Endothelial cell (in vitro differentiated cells): ENCODE data around the gene LMO3. TPM values are rescaled to one million over a fixed set of nuclear protein-coding genes. Genes with fewer than 3 reads are reported as not detected.

ENCODE experiments used
- DNase-seq: peaks from one replicate; pipeline ENCODE4 v3.0.0; 2021; ENCODE audit warnings: low spot score
- H3K27ac Mint-ChIP-seq: one replicate; pipeline ENCODE4 v1.8.0; 2021; ENCODE audit warnings: mixed read lengths, inconsistent platforms; ENCODE audit not compliant: unreplicated experiment
- H3K27me3 Mint-ChIP-seq: one replicate; pipeline ENCODE4 v1.8.0; 2021; ENCODE audit warnings: mild to moderate bottlenecking, moderate library complexity, mixed read lengths, inconsistent platforms; ENCODE audit not compliant: unreplicated experiment
- H3K36me3 Mint-ChIP-seq: one replicate; pipeline ENCODE4 v1.8.0; 2021; ENCODE audit warnings: mild to moderate bottlenecking, low read depth, mixed read lengths, inconsistent platforms; ENCODE audit not compliant: unreplicated experiment
- H3K4me1 Mint-ChIP-seq: one replicate; pipeline ENCODE4 v1.8.0; 2021; ENCODE audit warnings: mild to moderate bottlenecking, mixed read lengths, inconsistent platforms; ENCODE audit not compliant: unreplicated experiment
- H3K4me3 Mint-ChIP-seq: one replicate; pipeline ENCODE4 v1.8.0; 2021; ENCODE audit warnings: mild to moderate bottlenecking, mixed read lengths, inconsistent platforms; ENCODE audit not compliant: unreplicated experiment
- H3K9me3 Mint-ChIP-seq: one replicate; pipeline ENCODE4 v1.8.0; 2021; ENCODE audit warnings: mixed read lengths, inconsistent platforms; ENCODE audit not compliant: unreplicated experiment
- total RNA-seq: library from RNA; stranded (reverse); fragmentation: NEBNext Ultra II Directional; extraction: Animal tissue kit (Norgen Biotek cat#: 25700); gene quantifications from one replicate; pipeline ENCODE4 v1.2.1, GENCODE V29; 2021; ENCODE audit not compliant: unreplicated experiment
- TF ChIP-seq, protein P1 (sequence below): fragments of 200-600 bp; sonication (generic); IDR thresholded peaks from one replicate; pipeline ENCODE4 v1.5.0; 2021; ENCODE audit warnings: antibody characterized with exemption; ENCODE audit not compliant: unreplicated experiment

The LMO3 gene
- total RNA-seq, 1 donor from 2014 or later, result not detected

DNA sequence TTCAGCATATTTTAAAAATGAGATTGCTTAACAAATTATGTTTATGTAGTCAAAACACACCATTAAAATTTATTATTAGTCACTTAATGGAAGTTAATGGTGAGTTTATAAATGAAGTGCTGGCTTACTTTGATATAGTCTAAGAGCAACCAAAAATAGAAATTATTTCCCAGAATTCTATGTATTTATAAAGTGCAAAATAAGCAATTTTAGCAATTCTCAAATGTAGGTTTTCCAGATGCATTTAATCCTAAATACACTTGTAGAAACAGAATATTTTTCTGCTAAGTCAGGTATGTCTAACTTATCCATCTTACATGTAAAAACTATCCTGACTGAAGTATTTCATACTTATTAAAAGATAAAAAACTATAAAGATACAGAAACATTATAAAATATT lies 11.2 kb downstream of the LMO3 start:
- no peaks in the 10 kb centered on the region for H3K4me1 Mint-ChIP-seq
- DNase-seq, result no peak
- TF ChIP-seq, protein P1, sequence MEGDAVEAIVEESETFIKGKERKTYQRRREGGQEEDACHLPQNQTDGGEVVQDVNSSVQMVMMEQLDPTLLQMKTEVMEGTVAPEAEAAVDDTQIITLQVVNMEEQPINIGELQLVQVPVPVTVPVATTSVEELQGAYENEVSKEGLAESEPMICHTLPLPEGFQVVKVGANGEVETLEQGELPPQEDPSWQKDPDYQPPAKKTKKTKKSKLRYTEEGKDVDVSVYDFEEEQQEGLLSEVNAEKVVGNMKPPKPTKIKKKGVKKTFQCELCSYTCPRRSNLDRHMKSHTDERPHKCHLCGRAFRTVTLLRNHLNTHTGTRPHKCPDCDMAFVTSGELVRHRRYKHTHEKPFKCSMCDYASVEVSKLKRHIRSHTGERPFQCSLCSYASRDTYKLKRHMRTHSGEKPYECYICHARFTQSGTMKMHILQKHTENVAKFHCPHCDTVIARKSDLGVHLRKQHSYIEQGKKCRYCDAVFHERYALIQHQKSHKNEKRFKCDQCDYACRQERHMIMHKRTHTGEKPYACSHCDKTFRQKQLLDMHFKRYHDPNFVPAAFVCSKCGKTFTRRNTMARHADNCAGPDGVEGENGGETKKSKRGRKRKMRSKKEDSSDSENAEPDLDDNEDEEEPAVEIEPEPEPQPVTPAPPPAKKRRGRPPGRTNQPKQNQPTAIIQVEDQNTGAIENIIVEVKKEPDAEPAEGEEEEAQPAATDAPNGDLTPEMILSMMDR, result no peak
- no peak overlapping the region for H3K4me3 Mint-ChIP-seq
- H3K36me3 Mint-ChIP-seq, result no peaks in the 10 kb centered on the region
- no peaks in the 10 kb centered on the region for H3K9me3 Mint-ChIP-seq
- H3K27me3 Mint-ChIP-seq, result no peaks in the 10 kb centered on the region
- no peak overlapping the region for H3K27ac Mint-ChIP-seq

DNA sequence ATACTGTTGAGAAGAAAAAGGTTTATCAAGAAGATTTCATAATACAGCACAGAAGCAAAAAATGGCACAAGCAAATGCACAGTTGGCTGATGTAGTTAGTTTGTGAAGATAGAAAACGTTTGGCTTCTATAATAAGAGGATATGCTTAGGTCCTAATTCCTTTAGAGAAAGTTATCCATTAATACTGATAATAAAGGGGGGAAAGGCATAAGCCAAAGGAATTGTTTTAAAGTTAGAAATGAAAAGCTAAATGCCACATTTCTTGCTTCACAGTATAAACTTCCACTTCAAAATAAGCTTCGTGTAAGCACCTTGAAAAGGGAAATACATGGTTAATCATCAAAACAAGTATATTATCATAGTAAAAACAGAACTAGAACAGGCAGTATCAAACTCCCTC lies 12.4 kb downstream of the LMO3 start:
- Mint-ChIP-seq H3K9me3 (no peaks in the 10 kb centered on the region), H3K4me1 (no peaks in the 10 kb centered on the region), H3K36me3 (no peaks in the 10 kb centered on the region), H3K27me3 (no peaks in the 10 kb centered on the region), H3K27ac (no peak overlapping the region), H3K4me3 (no peak overlapping the region)
- DNase-seq, result no peak
- TF ChIP-seq, protein P1, result no peak

DNA sequence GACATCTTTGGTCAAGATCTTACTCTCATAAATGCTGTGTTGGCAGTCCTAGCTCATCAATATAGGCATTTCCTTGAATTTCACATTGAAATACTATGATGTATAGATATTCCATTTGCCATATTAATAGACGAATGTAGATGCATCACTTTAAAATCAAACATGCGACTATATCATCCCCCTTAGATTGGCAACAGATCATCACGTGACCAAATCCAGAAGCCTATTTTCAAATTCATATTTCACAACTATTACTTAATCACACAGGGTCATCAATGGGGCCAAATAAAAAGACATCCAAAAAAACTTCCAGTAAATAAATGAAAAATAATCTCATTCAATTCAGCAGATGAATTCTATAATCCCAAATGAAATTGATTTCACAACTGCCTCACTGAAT lies 15.3 kb downstream of the LMO3 start:
- Mint-ChIP-seq H3K4me3 (no peak overlapping the region), H3K9me3 (no peaks in the 10 kb centered on the region), H3K27ac (no peak overlapping the region), H3K27me3 (no peaks in the 10 kb centered on the region), H3K36me3 (no peaks in the 10 kb centered on the region), H3K4me1 (no peaks in the 10 kb centered on the region)
- TF ChIP-seq, protein P1, result no peak
- DNase-seq, result no peak

DNA sequence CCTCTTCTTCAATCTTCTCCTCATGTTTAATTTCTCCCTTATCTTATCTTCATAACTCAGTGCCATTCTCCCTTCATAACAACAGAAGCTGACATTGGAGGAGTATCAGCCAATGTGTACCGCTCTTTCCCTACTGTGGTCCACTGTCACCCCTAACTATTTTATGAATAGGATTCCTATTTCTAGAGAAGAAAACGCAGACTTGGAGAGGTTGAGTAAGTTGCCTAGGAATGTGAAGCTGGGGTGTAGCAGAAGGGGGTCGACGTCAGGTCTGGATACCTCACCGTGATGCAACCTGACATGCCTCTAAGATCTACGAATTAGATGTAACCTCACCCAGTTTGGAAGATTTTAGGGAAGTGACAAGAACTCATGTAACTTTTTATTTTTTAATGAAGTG lies 17.1 kb downstream of the LMO3 start:
- no peak for DNase-seq
- TF ChIP-seq, protein P1, result no peak
- Mint-ChIP-seq H3K27me3 (no peaks in the 10 kb centered on the region), H3K36me3 (no peaks in the 10 kb centered on the region), H3K27ac (no peak overlapping the region), H3K9me3 (no peaks in the 10 kb centered on the region), H3K4me3 (no peak overlapping the region), H3K4me1 (no peaks in the 10 kb centered on the region)

DNA sequence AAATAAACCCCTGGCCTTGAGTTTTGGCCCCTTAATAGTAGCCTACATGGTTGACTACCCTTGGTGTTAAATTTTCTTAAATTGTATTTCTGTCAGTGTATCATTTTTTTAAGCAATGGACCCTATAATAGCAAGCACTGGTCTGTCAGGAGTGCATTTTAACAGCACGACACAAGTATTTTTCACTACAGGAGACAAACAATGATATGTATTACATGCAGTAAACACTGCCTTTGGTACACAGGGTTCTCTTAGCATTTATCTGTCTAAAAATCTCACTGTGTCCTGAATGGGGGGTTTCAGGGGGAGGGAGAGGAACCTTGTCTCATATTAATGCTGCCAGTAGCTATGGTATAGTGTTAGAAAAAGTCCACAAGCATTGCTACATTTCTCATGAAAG lies 18.4 kb downstream of the LMO3 start:
- H3K27ac Mint-ChIP-seq, result no peak overlapping the region
- no peak for DNase-seq
- no peaks in the 10 kb centered on the region for H3K36me3 Mint-ChIP-seq
- TF ChIP-seq, protein P1, result no peak
- no peak overlapping the region for H3K4me3 Mint-ChIP-seq
- H3K4me1 Mint-ChIP-seq, result no peaks in the 10 kb centered on the region
- no peaks in the 10 kb centered on the region for H3K27me3 Mint-ChIP-seq
- H3K9me3 Mint-ChIP-seq, result no peaks in the 10 kb centered on the region
